Loucy (cell line): ENCODE measurements around the gene SNAPC2.

Experiments used
- EZH2phosphoT487 ChIP-seq: fragments of 200-600 bp; IDR thresholded peaks from 2 replicates; pipeline ENCODE4 v1.6.1; 2018; ENCODE audit warnings: antibody characterized with exemption, mild to moderate bottlenecking, moderate library complexity, borderline replicate concordance
- TF ChIP-seq, protein P1 (sequence below): fragments of 200-600 bp; sonication (generic); conservative IDR thresholded peaks from 2 replicates; pipeline ENCODE4 v1.5.1; 2014; ENCODE audit warnings: mild to moderate bottlenecking, antibody characterized with exemption, low read length

DNA sequence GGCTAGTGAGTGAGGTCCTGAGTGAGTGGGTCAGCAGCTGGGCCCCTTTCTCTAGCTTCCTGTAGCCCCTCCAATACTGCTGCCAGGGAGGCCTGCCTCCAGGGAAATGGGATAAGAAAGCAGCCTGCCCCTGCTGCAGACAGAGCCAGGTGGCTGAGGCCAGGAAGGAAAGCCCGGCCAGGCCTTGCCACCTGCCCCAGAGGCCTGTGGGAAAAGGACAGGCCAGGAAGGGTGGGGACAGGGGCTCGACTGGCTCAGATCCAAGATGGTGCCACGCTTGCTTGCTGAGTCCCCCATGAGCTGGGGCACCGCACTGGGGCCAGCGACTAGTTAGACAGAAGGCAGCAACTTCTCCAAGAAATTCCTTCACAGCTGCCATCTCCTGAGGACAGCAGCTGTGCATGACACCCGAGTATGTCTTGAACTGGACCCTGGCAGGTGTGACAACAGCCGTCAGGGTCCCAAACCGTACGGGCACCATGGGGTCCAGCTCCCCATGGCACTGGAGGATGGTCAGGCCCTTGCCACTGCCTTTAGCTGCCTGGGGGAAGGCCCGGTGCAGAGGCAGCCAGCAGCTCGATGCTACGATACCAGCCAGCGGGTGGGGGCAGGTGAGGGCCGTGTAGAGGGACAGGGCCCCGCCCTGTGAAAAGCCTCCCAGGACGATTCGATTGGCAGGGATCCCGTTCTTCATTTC lies 40.9 kb upstream of the SNAPC2 start:
- TF ChIP-seq, protein P1, sequence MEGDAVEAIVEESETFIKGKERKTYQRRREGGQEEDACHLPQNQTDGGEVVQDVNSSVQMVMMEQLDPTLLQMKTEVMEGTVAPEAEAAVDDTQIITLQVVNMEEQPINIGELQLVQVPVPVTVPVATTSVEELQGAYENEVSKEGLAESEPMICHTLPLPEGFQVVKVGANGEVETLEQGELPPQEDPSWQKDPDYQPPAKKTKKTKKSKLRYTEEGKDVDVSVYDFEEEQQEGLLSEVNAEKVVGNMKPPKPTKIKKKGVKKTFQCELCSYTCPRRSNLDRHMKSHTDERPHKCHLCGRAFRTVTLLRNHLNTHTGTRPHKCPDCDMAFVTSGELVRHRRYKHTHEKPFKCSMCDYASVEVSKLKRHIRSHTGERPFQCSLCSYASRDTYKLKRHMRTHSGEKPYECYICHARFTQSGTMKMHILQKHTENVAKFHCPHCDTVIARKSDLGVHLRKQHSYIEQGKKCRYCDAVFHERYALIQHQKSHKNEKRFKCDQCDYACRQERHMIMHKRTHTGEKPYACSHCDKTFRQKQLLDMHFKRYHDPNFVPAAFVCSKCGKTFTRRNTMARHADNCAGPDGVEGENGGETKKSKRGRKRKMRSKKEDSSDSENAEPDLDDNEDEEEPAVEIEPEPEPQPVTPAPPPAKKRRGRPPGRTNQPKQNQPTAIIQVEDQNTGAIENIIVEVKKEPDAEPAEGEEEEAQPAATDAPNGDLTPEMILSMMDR, result no peak
- no peak for TF ChIP-seq EZH2phosphoT487
